HG02981 (cell line): ENCODE data around the gene PLCH1.

Source experiments
- ATAC-seq: cut with Tn5 transposase; IDR thresholded peaks from one replicate; pipeline ENCODE4 v1.9.1; 2021; ENCODE audit warnings: mild to moderate bottlenecking, moderate library complexity; ENCODE audit not compliant: unreplicated experiment

The PLCH1 gene

DNA sequence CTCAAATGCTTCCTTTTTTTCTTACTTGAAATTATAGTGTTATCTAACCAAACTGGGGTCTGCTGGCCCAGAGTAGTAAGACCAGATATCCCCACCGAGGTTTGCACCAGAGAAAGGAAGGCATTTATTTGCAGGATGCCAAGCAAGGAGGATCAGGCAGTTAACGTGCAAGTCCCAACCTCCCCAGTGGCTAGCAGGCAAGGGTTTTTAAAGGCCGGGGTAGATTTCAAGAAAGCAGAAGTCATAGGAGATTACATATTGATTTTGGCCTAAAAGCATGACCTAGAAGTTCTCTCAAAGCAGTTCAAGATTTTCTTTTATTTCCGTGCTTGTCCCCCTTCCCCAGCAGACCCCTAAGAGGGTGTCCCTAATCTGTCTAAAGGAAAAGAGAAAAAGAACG, 418.6 kb downstream of the PLCH1 start:
- no peak for ATAC-seq
